Astrocyte of the spinal cord (primary cell): ENCODE results near the gene GARNL3.

Experiments
- DNase-seq: peaks from one replicate; pipeline ENCODE4 v3.0.0; 2011; ENCODE audit warnings: low read depth, low spot score
- H3K4me3 ChIP-seq: 2 replicates; pipeline ENCODE4 v1.5.1; 2011; ENCODE audit warnings: low read depth, mild to moderate bottlenecking, low read length, moderate library complexity
- in situ Hi-C: cut with HindIII; loops from 2 replicates; pipeline ENCODE4 v1.10.0; 2017; ENCODE audit warnings: low sequenced_read_pairs
- TF ChIP-seq, protein P1 (sequence below): IDR thresholded peaks from 2 replicates; pipeline ENCODE4 v1.5.1; 2012; ENCODE audit warnings: low read depth, mild to moderate bottlenecking, low read length, inconsistent platforms

Gene GARNL3

DNA sequence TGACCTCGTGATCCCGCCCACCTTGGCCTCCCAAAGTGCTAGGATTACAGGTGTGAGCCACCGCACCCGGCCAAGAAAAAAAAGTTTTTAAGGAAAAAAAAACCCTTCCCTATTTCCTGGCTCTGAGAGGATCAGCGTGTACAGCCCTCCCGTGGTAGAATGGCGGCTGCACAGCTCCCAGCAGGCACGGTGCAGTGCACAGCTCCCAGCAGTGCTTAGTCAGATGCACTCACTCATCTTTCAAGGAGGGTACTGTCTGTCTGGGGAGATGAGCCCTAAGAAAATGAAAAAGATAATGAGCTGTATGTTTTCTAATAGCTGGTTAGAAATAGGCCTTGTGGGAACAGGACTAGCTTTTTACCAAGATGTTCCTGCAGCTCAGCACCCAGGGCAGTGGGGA, 95.7 kb downstream of the GARNL3 start:
- no peak overlapping the region for H3K4me3 ChIP-seq
- TF ChIP-seq, protein P1, sequence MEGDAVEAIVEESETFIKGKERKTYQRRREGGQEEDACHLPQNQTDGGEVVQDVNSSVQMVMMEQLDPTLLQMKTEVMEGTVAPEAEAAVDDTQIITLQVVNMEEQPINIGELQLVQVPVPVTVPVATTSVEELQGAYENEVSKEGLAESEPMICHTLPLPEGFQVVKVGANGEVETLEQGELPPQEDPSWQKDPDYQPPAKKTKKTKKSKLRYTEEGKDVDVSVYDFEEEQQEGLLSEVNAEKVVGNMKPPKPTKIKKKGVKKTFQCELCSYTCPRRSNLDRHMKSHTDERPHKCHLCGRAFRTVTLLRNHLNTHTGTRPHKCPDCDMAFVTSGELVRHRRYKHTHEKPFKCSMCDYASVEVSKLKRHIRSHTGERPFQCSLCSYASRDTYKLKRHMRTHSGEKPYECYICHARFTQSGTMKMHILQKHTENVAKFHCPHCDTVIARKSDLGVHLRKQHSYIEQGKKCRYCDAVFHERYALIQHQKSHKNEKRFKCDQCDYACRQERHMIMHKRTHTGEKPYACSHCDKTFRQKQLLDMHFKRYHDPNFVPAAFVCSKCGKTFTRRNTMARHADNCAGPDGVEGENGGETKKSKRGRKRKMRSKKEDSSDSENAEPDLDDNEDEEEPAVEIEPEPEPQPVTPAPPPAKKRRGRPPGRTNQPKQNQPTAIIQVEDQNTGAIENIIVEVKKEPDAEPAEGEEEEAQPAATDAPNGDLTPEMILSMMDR: no peak
- in situ Hi-C loops: no loop called here
- DNase-seq: no peak

DNA sequence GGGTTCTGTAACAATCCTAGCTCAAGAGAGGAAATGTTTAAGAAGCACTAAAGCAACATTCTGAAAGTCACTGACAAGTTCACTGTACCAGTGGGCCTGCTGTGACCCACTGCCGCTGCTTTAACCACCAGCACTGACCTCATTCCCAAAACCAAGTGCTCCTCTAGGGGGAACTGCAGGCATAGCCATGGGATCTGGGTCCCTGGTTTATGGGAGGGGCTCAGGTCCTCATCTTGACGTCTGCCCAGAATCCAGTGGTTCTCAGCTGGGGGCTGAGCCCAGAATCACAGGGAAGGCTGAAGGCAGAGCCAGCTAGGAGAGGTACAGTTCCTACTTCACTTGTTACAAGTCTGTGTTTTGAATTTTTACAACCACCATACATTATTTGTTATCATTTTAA, 96.3 kb downstream of the GARNL3 start:
- peak; percentile 63 for DNase-seq

DNA sequence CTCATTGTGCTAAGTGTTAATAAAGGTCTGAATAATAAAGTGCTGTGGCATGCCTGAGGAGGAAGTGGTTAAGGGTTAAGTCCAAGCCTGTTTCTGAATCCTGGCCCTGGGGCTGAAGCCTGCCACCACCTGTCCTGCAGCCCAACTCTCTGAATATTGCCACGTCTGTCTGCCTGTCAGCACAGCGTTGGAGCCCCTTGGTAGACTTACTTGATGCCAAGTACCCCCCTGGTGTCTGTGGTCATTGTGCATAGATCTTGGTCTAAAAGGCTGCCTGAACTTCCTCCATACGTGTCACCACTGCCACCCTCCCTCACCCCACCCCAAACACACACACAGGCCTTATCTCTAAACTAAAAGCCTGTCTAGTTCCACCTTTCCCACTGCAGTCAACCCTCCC, 97.0 kb downstream of the GARNL3 start:
- in situ Hi-C loops: no loop called here
- no peak overlapping the region for H3K4me3 ChIP-seq
- no peak for DNase-seq
- TF ChIP-seq, protein P1: no peak

More for the DNA sequence above, 96.3 kb downstream of the GARNL3 start:
- TF ChIP-seq, protein P1: peak; percentile 54
- in situ Hi-C loops: no loop called here
- H3K4me3 ChIP-seq: no peak overlapping the region

DNA sequence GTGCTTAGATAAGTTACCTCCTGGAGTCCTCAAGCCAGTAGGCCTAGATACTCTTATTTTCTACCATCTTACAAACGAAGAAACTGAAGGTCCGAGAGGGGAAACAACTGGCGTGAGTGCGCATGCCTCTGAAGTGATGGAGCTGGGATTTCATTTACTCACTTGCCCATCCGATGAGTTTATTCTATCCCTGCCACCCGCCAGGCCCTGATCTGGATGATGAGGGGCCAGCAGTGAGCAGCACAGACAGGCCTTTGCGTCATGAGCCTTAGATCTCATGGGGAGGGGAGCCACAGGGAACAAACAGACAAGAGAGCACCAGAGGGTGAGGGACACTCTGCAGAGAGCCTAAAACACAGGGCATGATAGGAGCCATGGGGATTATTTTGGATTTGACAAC, 98.3 kb downstream of the GARNL3 start:
- no peak overlapping the region for H3K4me3 ChIP-seq
- DNase-seq: no peak
- TF ChIP-seq, protein P1: no peak
- in situ Hi-C loops: no loop called here

DNA sequence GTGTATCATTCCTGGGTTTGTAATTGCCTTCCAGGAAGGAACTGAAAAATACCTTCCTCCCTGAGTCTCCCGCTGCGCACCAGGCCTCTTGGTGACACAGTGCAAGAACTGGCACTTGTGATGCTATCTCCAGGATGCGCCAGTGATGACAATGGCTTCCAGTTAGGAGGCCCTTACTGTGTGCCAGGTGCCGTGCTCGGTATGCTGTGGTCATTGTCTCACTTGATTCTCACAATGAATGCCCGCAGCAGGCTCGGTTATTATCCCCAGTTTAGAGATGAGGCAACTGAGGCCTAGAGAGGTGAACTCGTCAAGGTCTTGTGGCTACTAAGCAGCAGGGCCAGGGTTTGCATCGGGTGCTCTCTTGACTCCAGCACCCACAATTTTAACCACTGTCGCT, 100.9 kb downstream of the GARNL3 start:
- no peak for DNase-seq
- TF ChIP-seq, protein P1: no peak
- in situ Hi-C loops: no loop called here
- no peak overlapping the region for H3K4me3 ChIP-seq

DNA sequence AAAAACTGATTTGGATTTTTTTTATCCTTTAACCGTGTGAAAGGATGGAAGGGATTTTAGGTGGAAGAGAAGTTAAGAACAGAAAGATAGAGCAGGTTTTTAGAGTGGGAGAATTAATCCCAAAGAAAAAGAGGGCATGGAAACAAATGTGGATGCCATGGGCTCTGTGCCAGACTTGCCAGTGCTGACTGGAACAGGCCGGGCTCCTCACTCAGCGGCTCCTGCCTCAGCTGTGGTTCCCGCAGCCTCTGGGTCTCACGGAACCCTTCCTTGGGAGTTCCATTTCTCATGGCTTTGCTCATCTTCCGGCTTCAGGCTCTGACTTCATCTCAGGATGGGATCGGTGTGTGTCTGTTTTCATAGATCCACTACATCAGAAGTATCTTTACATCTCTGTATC, 102.0 kb downstream of the GARNL3 start:
- H3K4me3 ChIP-seq: no peak overlapping the region
- in situ Hi-C loops: no loop called here

More for the DNA sequence above, 102.0 kb downstream of the GARNL3 start:
- TF ChIP-seq, protein P1: no peak
- no peak for DNase-seq
